Osteocyte (in vitro differentiated cells): ENCODE results near the gene C20orf173. TPM values are rescaled to one million over a fixed set of nuclear protein-coding genes. Genes with fewer than 3 reads are reported as not detected.

Experiments used
- DNase-seq: peaks from one replicate; pipeline ENCODE4 v3.0.0; 2021; ENCODE audit warnings: mixed read lengths; ENCODE audit not compliant: unreplicated experiment; ENCODE audit errors: extremely low spot score
- H3K27ac Mint-ChIP-seq: one replicate; pipeline ENCODE4 v1.8.0; 2021; ENCODE audit warnings: mild to moderate bottlenecking, mixed read lengths; ENCODE audit not compliant: unreplicated experiment
- H3K27me3 Mint-ChIP-seq: one replicate; pipeline ENCODE4 v1.8.0; 2021; ENCODE audit warnings: mixed read lengths; ENCODE audit not compliant: unreplicated experiment
- H3K36me3 Mint-ChIP-seq: one replicate; pipeline ENCODE4 v1.8.0; 2021; ENCODE audit warnings: mixed read lengths; ENCODE audit not compliant: unreplicated experiment
- H3K4me1 Mint-ChIP-seq: one replicate; pipeline ENCODE4 v1.8.0; 2021; ENCODE audit warnings: mixed read lengths; ENCODE audit not compliant: unreplicated experiment
- H3K4me3 Mint-ChIP-seq: one replicate; pipeline ENCODE4 v1.8.0; 2021; ENCODE audit warnings: mild to moderate bottlenecking, moderate library complexity, mixed read lengths; ENCODE audit not compliant: unreplicated experiment
- H3K9me3 Mint-ChIP-seq: one replicate; pipeline ENCODE4 v1.8.0; 2021; ENCODE audit warnings: mixed read lengths; ENCODE audit not compliant: unreplicated experiment
- total RNA-seq: library from RNA; stranded (reverse); gene quantifications from 2 replicates; pipeline ENCODE4 v1.2.1, GENCODE V29; 2021
- TF ChIP-seq, protein P1 (sequence below): fragments of 200-600 bp; sonication (generic); IDR thresholded peaks from 2 replicates; pipeline ENCODE4 v1.5.0; 2021; ENCODE audit warnings: antibody characterized with exemption, mild to moderate bottlenecking, moderate library complexity

C20orf173 gene
- total RNA-seq, 1 donor from 2014 or later = not detected

DNA sequence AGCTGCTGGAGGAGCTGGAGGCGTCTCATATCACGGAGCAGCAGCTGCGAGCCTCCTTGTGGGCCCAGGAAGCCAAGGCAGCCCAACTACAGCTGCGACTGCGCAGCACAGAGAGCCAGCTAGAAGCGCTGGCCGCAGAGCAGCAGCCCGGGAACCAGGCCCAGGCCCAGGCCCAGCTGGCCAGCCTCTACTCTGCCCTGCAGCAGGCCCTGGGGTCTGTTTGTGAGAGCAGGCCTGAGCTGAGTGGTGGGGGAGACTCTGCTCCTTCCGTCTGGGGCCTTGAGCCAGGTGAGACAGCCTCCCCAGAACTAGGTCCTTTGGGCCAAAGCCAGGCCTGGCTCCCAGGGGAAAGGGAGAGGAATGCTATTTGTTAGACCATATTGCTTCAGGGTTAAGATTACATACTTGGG, 31.7 kb downstream of the C20orf173 start:
- Mint-ChIP-seq H3K4me1 (no peaks in the 10 kb centered on the region), H3K27ac (no peak overlapping the region)

DNA sequence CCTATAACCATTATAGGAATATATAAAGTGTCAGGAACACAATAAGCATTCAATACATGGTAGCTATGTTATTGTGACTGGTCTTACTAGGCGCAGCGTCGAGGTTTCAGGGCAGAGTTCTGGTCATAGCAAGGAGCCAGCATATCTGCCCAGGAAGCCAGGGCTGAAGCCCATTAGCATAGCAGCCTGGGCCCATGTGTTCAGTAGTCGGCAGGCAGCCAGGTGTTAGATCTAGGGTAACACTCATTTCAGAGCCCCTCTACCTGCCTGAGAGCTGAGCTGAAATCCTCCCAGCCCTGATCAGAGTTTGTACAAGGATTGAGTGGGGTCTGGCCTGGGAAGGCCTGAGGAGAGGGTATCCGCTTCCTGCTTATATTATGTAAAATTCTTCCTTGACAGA, 32.1 kb downstream of the C20orf173 start:
- no peaks in the 10 kb centered on the region for H3K4me1 Mint-ChIP-seq
- H3K27ac Mint-ChIP-seq = no peak overlapping the region
- TF ChIP-seq, protein P1, sequence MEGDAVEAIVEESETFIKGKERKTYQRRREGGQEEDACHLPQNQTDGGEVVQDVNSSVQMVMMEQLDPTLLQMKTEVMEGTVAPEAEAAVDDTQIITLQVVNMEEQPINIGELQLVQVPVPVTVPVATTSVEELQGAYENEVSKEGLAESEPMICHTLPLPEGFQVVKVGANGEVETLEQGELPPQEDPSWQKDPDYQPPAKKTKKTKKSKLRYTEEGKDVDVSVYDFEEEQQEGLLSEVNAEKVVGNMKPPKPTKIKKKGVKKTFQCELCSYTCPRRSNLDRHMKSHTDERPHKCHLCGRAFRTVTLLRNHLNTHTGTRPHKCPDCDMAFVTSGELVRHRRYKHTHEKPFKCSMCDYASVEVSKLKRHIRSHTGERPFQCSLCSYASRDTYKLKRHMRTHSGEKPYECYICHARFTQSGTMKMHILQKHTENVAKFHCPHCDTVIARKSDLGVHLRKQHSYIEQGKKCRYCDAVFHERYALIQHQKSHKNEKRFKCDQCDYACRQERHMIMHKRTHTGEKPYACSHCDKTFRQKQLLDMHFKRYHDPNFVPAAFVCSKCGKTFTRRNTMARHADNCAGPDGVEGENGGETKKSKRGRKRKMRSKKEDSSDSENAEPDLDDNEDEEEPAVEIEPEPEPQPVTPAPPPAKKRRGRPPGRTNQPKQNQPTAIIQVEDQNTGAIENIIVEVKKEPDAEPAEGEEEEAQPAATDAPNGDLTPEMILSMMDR = no peak
- H3K27me3 Mint-ChIP-seq = no peaks in the 10 kb centered on the region
- DNase-seq = no peak
- peaks cover 68% of the 10 kb centered on the region for H3K36me3 Mint-ChIP-seq
- no peaks in the 10 kb centered on the region for H3K9me3 Mint-ChIP-seq
- no peak overlapping the region for H3K4me3 Mint-ChIP-seq

More for the DNA sequence above, 31.7 kb downstream of the C20orf173 start:
- Mint-ChIP-seq H3K9me3 (no peaks in the 10 kb centered on the region), H3K36me3 (peaks cover 71% of the 10 kb centered on the region), H3K4me3 (no peak overlapping the region), H3K27me3 (no peaks in the 10 kb centered on the region)
- TF ChIP-seq, protein P1 = no peak
- no peak for DNase-seq

DNA sequence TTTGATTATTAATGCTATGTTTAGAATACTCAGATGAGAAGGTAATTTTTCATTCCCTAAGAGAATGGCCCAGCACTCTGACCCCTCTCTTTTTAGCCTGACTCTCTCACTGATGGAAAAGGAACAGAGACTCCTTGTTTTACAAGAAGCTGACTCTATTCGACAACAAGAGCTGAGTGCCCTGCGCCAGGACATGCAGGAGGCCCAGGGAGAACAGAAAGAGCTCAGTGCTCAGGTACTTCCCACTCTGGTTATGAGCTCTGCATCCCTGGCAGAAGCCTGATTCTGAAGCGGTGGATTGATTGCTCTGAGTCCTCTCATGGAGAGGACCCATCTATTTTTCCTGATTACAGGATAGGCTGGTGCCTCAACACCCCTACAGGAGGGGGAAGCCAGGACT, 33.0 kb downstream of the C20orf173 start:
- Mint-ChIP-seq H3K4me1 (no peaks in the 10 kb centered on the region), H3K27ac (no peak overlapping the region)
- TF ChIP-seq, protein P1 = no peak

DNA sequence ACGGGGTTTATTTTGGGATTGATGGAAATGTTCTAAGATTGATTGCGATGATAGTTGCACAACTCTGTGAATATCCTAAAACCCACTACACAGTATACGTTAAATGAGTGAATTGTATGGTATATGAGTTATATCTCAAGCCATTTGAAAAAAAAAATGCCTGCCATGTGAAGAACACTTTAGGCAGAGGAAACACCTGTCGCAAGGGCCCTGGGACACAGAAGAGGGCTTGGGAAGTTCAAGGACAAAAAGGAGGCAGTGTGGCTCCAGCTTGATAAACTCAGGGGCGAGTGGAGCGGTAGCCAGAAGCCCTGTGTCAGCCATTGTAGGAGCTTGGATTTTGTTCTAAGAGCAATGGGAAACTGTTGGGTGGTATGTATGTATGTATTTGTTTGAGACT, 37.1 kb downstream of the C20orf173 start:
- peaks cover 49% of the 10 kb centered on the region for H3K36me3 Mint-ChIP-seq
- no peaks in the 10 kb centered on the region for H3K9me3 Mint-ChIP-seq
- no peaks in the 10 kb centered on the region for H3K4me1 Mint-ChIP-seq
- DNase-seq = no peak
- no peaks in the 10 kb centered on the region for H3K27me3 Mint-ChIP-seq
- TF ChIP-seq, protein P1 = no peak
- H3K4me3 Mint-ChIP-seq = no peak overlapping the region
- H3K27ac Mint-ChIP-seq = no peak overlapping the region

More for the DNA sequence above, 33.0 kb downstream of the C20orf173 start:
- Mint-ChIP-seq H3K4me3 (no peak overlapping the region), H3K36me3 (peaks cover 65% of the 10 kb centered on the region), H3K27me3 (no peaks in the 10 kb centered on the region), H3K9me3 (no peaks in the 10 kb centered on the region)
- DNase-seq = no peak

DNA sequence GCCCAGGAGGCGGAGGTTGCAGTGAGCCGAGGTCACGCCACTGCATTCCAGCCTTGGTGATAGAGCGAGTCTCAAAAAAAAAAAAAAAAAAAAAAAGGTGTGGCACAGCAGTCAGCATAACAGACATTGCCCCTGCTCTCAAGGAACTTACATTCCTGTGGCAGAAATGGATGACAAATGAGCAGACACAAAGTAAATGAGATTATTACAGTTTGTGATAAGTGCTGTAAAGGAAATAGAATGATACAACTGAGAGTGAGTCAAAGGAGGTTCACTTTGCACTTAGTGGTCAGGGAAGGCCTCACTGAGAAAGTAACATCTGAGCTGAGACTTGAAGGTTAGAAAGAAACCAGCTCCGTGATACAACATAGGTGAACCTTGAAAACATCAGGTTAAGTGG, 37.6 kb downstream of the C20orf173 start:
- Mint-ChIP-seq H3K9me3 (no peaks in the 10 kb centered on the region), H3K27me3 (no peaks in the 10 kb centered on the region), H3K27ac (no peak overlapping the region), H3K36me3 (peaks cover 47% of the 10 kb centered on the region), H3K4me1 (no peaks in the 10 kb centered on the region), H3K4me3 (no peak overlapping the region)
- no peak for DNase-seq
- TF ChIP-seq, protein P1 = no peak
